PFSK-1 (cell line): ENCODE results near the gene RFFL.

Experiments used
- FOXP2 ChIP-seq: optimal IDR thresholded peaks from 2 replicates; pipeline ENCODE3; 2011; ENCODE audit warnings: borderline replicate concordance, control low read depth, inconsistent platforms; ENCODE audit not compliant: insufficient read depth; ENCODE audit errors: extremely low read length, extremely low read depth
- POLR2AphosphoS5 ChIP-seq: IDR thresholded peaks from 2 replicates; pipeline ENCODE4 v1.6.1; 2012; ENCODE audit warnings: low read depth, mild to moderate bottlenecking, control low read depth, low read length, moderate library complexity
- SIN3A ChIP-seq: IDR thresholded peaks from 2 replicates; pipeline ENCODE4 v1.6.1; 2012; ENCODE audit warnings: mild to moderate bottlenecking, low read length, moderate library complexity, borderline replicate concordance; ENCODE audit not compliant: insufficient read depth
- TAF1 ChIP-seq: IDR thresholded peaks from 2 replicates; pipeline ENCODE4 v1.6.1; 2012; ENCODE audit warnings: low read length, control low read depth, borderline replicate concordance; ENCODE audit not compliant: insufficient read depth
- TF ChIP-seq, protein P1 (sequence below), 2 experiments: IDR thresholded peaks; 2 replicates each; pipeline versions ENCODE4 v1.6.1 to v1.8.0; 2011 to 2012; ENCODE audit warnings: low read depth in 2 of 2, low read length in 2 of 2, control low read depth in 1 of 2, inconsistent platforms in 1 of 2, mild to moderate bottlenecking in 1 of 2, moderate library complexity in 1 of 2; ENCODE audit not compliant: insufficient read depth in 1 of 2

DNA sequence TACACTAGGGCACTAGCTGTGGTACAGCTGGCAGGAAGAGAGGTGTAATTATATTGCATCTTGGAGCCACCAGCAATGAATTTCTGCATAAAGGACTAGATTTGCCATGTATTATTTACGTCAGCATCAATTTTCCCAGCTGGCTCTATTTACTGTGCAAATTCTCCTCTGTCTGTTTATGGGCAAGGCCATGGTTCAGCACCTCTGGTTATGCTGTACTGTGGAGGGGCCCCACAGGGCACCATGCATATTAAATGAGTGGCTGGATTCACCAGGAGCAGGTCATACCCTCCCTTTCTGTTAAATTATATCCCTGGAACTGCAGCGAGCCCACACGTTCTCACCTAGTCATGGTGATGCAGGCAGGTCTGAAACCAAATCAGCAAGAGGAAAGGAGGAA lies 36.4 kb upstream of the RFFL start:
- TF ChIP-seq, protein P1, sequence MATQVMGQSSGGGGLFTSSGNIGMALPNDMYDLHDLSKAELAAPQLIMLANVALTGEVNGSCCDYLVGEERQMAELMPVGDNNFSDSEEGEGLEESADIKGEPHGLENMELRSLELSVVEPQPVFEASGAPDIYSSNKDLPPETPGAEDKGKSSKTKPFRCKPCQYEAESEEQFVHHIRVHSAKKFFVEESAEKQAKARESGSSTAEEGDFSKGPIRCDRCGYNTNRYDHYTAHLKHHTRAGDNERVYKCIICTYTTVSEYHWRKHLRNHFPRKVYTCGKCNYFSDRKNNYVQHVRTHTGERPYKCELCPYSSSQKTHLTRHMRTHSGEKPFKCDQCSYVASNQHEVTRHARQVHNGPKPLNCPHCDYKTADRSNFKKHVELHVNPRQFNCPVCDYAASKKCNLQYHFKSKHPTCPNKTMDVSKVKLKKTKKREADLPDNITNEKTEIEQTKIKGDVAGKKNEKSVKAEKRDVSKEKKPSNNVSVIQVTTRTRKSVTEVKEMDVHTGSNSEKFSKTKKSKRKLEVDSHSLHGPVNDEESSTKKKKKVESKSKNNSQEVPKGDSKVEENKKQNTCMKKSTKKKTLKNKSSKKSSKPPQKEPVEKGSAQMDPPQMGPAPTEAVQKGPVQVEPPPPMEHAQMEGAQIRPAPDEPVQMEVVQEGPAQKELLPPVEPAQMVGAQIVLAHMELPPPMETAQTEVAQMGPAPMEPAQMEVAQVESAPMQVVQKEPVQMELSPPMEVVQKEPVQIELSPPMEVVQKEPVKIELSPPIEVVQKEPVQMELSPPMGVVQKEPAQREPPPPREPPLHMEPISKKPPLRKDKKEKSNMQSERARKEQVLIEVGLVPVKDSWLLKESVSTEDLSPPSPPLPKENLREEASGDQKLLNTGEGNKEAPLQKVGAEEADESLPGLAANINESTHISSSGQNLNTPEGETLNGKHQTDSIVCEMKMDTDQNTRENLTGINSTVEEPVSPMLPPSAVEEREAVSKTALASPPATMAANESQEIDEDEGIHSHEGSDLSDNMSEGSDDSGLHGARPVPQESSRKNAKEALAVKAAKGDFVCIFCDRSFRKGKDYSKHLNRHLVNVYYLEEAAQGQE (IDR thresholded peaks at IDR 0.05; ENCODE audit: insufficient read depth in 1 of 2, low read depth in 2 of 2, low read length in 2 of 2) = no peak
- TF ChIP-seq SIN3A = no peak
- no peak for TF ChIP-seq POLR2AphosphoS5
- no peak for TF ChIP-seq TAF1
- no peak for TF ChIP-seq FOXP2
